T-helper 9 cell (primary cell): Measurements from ENCODE around the gene TAF15.

Source experiments
- DNase-seq: peaks from one replicate; pipeline ENCODE4 v3.0.0-alpha.2; 2020

The TAF15 gene

GRCh38 chr17:35825206-35825605 is 15.9 kb downstream of the TAF15 start:
- DNase-seq = no peak

DNA sequence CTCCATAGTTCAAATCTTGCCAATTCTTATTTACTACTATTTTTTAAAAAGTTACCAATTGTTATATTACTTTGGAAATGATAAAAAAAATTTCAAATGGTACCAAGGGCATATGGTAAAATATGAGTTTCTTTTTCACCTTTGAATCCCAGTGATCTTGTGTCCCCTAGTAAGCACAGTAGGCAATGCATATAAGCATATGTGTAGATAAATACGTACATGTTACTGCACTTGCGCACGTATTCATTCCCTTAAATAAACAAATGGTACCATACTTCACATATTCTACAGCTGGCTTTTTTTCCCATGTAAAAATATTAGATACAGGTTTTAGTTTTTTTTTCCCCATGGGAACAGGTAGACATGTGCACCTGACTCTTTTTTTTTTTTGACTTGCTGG is 31.8 kb downstream of the TAF15 start:
- no peak for DNase-seq

DNA sequence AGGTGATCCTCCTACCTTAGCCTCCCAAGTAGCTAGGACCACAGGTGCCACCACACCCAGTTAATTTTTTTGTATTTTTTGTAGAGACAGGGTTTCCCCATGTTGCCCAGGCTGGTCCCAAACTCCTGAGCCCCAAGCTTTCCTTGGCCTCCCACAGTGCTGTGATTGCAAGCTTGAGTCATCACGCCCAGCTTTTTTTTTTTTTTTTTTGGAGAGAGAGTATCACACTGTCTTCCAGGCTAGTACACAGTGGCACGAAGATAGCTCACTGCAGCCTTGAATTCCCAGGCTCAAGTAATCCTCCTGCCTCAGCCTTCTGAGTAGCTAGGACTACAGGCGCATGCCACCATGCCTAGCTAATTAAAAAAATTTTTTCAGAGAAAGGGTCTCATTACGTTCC is 32.2 kb downstream of the TAF15 start:
- no peak for DNase-seq

DNA sequence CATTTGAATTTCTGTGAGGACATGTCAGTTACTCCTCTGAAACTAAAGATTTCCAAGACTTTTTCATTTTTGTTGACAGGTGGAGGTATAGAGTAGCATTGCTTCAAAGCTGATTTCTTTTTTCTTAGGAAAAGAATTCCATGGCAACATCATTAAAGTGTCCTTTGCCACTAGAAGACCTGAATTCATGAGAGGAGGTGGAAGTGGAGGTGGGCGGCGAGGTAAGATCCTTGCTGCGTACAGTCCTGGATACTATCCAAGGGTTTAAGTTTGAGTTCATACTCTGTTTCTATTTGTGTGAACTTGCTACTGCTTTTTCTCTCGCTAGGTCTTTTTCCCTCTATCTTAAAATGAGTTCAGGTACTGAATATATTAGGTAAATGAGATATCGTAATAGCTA is 33.0 kb downstream of the TAF15 start:
- DNase-seq = no peak

DNA sequence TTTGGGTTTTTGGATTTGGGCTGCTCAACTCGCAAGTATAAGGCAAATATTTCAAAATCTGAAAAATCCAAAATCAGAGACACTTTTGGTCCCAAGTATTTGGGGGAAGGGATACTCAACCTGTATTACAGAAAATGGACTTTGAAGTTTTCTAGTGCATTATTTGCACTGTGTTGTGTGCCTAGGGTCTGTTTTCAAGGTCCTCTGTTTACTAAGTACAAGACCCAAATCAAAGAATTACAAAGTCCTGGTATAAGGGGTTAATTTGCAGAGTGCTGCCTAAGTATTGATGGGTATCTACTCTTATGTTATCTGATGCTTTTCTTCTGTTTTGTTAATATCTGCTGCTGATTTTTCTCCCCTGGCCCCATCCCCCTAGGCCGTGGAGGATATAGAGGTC is 34.4 kb downstream of the TAF15 start:
- no peak for DNase-seq

DNA sequence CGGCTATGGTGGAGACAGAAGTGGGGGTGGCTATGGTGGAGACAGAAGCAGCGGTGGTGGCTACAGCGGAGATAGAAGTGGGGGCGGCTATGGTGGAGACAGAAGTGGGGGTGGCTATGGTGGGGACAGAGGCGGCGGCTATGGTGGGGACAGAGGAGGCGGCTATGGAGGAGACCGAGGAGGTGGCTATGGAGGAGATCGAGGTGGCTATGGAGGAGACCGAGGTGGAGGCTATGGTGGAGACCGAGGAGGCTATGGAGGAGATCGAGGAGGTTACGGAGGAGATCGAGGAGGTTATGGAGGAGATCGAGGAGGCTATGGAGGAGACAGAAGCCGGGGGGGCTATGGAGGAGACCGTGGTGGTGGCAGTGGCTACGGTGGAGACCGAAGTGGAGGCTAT is 35.3 kb downstream of the TAF15 start:
- DNase-seq = no peak

DNA sequence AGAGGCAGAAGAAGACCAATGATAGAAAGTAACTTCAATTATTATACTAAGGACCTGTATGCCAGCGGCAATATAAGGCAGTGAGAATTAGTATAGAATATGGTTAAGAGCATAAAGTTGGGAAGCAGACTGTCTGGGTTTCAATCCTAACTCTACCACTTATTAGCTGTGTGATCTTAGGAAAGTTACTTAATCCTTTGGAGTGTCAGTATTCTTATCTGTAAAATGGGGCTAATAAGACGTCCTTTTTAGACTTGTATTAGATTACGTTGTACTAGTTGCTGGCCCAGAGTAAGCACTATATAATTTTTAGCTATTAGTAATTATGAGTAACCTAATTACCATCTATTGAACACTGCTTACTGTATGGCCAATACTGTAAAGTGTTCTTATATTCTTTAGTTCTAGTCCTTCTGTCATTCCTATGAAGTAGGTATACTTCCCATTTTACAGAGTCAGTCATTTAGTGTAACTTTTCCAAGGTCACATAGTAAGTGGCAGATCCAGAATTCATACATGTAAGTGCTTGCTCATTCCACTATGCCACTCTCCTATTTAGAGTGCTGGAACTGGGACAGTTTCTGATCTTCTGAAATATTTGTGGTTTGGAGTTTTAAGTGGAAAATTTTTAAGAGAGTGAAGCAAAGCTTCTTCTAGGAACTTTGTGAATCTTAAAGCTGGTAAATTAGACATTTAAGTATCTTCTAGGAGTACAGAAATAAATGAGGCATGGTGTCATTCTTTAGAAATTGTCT is 36.9 kb downstream of the TAF15 start:
- no peak for DNase-seq

- no peak for DNase-seq
Observed at GRCh38 chr17:35847006-35847405, 37.7 kb downstream of the TAF15 start.

GRCh38 chr17:35847633-35848373 is 38.5 kb downstream of the TAF15 start:
- DNase-seq = no peak

GRCh38 chr17:35849469-35850348 is 40.4 kb downstream of the TAF15 start:
- DNase-seq = peak; percentile 34

GRCh38 chr17:35855965-35856364 is 46.7 kb downstream of the TAF15 start:
- no peak for DNase-seq

DNA sequence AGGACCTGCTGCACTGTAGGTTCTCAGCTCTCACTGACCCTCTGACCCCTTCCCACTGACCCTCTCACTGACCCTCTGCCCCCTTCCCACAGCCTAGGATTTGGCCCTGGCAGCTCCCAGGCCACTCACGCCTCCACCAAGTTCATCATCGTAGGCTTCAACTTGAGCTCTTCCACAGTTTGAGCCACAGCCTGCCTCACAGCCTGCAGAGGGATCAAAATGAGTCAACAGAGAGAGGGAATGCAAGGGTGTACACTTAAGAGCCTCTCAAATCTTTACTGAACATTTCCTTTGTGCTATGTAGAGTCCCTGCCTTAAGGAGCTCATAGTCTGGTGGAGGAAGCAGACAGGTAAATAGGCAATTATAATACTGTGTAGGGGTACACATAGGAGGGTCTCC is 47.3 kb downstream of the TAF15 start:
- DNase-seq = no peak

DNA sequence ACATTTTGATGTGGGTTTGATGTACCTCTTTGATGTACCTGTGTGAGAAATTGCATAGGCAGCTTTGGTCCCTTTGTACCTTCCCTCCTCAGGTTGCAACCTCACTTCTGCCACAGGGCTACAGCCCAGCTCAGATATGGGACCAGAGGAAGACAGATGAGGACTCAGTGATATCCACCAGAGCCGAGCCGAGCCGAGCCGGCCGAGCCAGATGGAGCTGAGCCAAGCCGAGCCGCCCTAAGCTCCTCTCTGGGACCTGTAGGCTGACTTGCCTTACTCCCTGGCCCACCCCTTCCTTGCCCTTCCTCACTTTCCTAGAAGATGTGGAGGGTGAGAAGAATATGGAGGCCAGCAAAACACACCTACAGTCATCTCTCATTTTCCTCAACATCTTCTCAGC is 55.6 kb downstream of the TAF15 start:
- DNase-seq = no peak

DNA sequence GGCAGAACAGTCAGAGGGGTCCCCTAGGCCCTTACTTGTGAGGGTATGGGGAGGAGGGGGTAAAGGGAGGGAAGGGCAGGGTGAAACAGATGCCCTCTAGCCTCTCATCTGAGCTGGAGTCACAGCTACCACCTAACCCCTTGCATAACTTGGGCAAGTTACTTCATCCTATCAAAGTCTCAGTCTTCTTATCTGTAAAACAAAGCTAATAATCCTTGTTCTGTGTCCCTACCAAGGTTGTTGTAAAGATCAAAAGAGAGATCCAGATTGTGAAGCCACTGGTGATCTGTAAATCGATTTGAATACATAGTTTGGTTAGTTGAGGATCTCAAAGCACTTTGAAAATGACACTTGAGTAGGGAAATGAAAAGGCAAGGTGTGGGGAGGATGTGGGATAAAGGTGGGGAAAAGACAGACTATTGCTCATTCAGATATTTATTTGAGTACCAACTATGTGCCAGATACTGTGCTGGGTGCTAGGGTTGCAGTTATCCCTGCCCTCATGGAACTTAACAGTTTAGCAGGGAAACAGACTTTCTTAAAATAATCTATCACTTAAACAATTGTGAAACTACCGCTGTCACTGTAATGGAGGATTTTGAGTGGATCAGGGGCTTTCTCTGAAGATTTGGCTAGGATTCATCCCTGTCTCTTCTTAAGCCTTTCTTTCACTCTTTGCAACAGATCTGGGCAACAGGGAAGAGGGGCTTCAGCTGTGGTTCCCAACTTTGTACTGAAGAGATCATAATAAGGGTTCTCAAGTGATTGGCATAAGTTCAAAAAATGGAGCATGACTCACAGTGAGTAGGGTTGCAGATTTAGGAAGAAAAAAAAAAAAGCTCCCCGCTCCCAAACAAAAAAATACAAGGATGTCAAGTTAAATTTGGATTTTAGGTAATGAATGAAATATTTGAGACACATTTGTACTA is 56.4 kb downstream of the TAF15 start:
- DNase-seq = no peak

DNA sequence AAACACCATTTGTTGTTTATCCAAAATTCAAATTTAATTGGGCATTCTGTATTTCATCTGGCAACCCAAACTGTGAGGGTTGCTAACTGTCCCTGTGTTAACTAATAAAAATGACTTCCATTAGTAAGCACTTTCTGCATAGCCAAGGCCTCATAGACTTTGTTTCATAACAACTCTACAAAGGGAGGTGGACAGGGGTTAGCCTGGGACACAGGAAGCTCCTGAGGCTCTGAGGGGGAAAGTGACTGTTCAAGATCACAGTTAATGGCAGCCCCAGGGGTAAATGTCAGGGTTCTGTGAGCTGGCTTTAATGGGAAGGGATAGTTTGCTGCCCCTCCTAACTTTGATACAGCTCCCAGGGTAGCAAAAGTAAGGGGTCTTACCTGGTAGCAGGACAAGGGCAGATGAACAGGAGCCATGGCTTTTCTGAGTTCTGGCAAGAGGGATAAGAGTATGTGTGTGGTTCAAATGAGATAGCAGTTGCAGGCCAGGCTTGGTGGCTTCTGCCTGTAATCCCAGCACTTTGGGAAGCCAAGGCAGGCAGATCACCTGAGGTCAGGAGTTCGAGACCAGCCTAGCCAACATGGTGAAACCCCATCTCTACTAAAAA is 57.2 kb downstream of the TAF15 start:
- DNase-seq = no peak

- DNase-seq = no peak
Observed at GRCh38 chr17:35867574-35867973, 58.3 kb downstream of the TAF15 start.

DNA sequence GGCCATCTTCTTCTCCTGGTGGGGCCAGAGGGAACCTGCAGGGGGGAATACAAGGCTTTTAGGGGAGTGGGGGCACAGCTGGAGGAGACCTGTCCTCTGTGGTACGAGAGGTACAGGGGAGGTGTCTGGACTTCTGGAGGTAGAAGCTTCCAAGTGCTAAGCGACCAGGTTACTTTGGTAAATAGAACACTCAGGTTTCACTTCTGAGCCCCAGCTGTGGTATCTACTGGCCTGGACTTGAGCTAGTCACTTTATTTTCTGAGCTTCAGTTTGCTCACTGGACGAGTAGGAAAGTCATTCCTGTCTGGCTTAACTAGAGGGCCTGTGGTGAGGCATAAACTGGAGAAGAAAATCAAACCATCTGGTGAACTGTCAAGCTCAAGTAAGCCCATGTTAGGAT is 59.5 kb downstream of the TAF15 start, which contains the start of gene HEATR9:
TSS of gene HEATR9 (minus strand) at position 155 of the 400 bp plus-strand sequence. CDS start at position 6, 149 bp downstream.
- no peak for DNase-seq

GRCh38 chr17:35870906-35871819 is 61.9 kb downstream of the TAF15 start:
- DNase-seq = no peak

GRCh38 chr17:35872196-35872980 is 63.1 kb downstream of the TAF15 start:
- no peak for DNase-seq
